Thyroid gland (tissue), 4 donors: ENCODE results near the gene GJC1.
"Not testable (repeated sequence)": the region's sequence is repeated elsewhere in the genome, so short reads cannot be mapped to it uniquely, and the experiment has no call there.

Source experiments
- POLR2A ChIP-seq, 2 donors: fragments of 450-650 bp; IDR thresholded peaks; one replicate each; pipeline ENCODE4 v1.6.1; 2017; ENCODE audit warnings: antibody characterized with exemption in 2 of 2, mild to moderate bottlenecking in 2 of 2, moderate library complexity in 1 of 2
- TF ChIP-seq, protein P1 (sequence below), 6 experiments: fragments of 200-600 bp in 3 of 6; fragments of 450-650 bp in 3 of 6; sonication (generic) in 3 of 6; IDR thresholded peaks; one replicate each; pipeline ENCODE4 v1.5.1; 2016 to 2019; ENCODE audit warnings: antibody characterized with exemption in 6 of 6, mild to moderate bottlenecking in 2 of 6, inconsistent platforms in 1 of 6, moderate library complexity in 1 of 6

DNA sequence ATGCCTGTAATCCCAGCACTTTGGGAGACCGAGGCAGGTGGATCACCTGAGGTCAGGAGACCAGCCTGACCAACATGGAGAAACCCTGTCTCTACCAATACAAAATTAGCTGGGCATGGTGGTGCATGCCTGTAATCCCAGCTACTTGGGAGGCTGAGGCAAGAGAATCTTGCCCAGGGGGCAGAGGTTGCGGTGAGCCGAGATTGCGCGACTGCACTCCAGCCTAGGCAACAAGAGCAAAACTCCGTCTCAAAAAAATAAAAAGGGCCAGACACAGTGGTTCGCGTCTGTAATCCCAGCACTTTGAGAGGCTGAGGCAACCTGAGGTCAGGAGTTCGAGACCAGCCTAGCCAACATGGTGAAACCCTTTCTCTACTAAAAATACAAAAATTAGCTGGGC is 4.9 kb downstream of the GJC1 start:
- TF ChIP-seq, protein P1, sequence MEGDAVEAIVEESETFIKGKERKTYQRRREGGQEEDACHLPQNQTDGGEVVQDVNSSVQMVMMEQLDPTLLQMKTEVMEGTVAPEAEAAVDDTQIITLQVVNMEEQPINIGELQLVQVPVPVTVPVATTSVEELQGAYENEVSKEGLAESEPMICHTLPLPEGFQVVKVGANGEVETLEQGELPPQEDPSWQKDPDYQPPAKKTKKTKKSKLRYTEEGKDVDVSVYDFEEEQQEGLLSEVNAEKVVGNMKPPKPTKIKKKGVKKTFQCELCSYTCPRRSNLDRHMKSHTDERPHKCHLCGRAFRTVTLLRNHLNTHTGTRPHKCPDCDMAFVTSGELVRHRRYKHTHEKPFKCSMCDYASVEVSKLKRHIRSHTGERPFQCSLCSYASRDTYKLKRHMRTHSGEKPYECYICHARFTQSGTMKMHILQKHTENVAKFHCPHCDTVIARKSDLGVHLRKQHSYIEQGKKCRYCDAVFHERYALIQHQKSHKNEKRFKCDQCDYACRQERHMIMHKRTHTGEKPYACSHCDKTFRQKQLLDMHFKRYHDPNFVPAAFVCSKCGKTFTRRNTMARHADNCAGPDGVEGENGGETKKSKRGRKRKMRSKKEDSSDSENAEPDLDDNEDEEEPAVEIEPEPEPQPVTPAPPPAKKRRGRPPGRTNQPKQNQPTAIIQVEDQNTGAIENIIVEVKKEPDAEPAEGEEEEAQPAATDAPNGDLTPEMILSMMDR (IDR thresholded peaks at IDR 0.05): not testable (repeated sequence)
- not testable (repeated sequence) for TF ChIP-seq POLR2A (IDR thresholded peaks at IDR 0.05)
